Fibroblast of skin of left biceps (primary cell): ENCODE measurements around the gene TSHR.

Source experiments
- DNase-seq, 2 experiments: peaks; one replicate each; pipeline ENCODE4 v3.0.0-alpha.2; 2013; ENCODE audit warnings: low read depth in 2 of 2

TSHR gene

GRCh38 chr14:81133400-81133799 lies 178.0 kb downstream of the TSHR start:
- DNase-seq = no peak

GRCh38 chr14:81137316-81137715 lies 181.9 kb downstream of the TSHR start:
- no peak for DNase-seq

- no peak for DNase-seq
Observed at GRCh38 chr14:81138429-81138828, 183.0 kb downstream of the TSHR start.

- no peak for DNase-seq
Observed at GRCh38 chr14:81141426-81141825, 186.0 kb downstream of the TSHR start.

GRCh38 chr14:81143793-81144192 lies 188.4 kb downstream of the TSHR start:
- no peak for DNase-seq

- no peak for DNase-seq
Observed at GRCh38 chr14:81144824-81145603, 189.6 kb downstream of the TSHR start.

GRCh38 chr14:81147140-81147897 lies 191.9 kb downstream of the TSHR start:
- DNase-seq = no peak

GRCh38 chr14:81148635-81149034 lies 193.2 kb downstream of the TSHR start:
- DNase-seq = no peak

GRCh38 chr14:81153187-81153586 lies 197.8 kb downstream of the TSHR start:
- no peak for DNase-seq

GRCh38 chr14:81157431-81157830 lies 202.0 kb downstream of the TSHR start:
- DNase-seq = no peak

- no peak for DNase-seq
Observed at GRCh38 chr14:81161088-81161487, 205.7 kb downstream of the TSHR start.

- DNase-seq = no peak
Observed at GRCh38 chr14:81161749-81162148, 206.3 kb downstream of the TSHR start.

GRCh38 chr14:81162941-81163340 lies 207.5 kb downstream of the TSHR start:
- no peak for DNase-seq

GRCh38 chr14:81164167-81164774 lies 208.8 kb downstream of the TSHR start:
- DNase-seq = no peak

GRCh38 chr14:81165188-81165587 lies 209.8 kb downstream of the TSHR start:
- DNase-seq = no peak

- DNase-seq = no peak
Observed at GRCh38 chr14:81166121-81166520, 210.7 kb downstream of the TSHR start.

- DNase-seq = no peak
Observed at GRCh38 chr14:81169267-81169666, 213.8 kb downstream of the TSHR start.

GRCh38 chr14:81169711-81170103 lies 214.3 kb downstream of the TSHR start:
- DNase-seq = no peak

- peak; percentile 54 to 56 for DNase-seq
Observed at GRCh38 chr14:81170104-81170828, 214.8 kb downstream of the TSHR start.

GRCh38 chr14:81170829-81171195 lies 215.4 kb downstream of the TSHR start:
- no peak for DNase-seq

GRCh38 chr14:81172353-81172752 lies 216.9 kb downstream of the TSHR start:
- no peak for DNase-seq

GRCh38 chr14:81172881-81173280 lies 217.5 kb downstream of the TSHR start:
- no peak for DNase-seq
